Left renal cortex interstitium (tissue), 4 donors: ENCODE data around the gene KCNJ15. TPM values are rescaled to one million over a fixed set of nuclear protein-coding genes. Genes with fewer than 3 reads are reported as not detected.
A peak's percentile ranks its signal among the peaks of the same experiment; 100 is the strongest.
"Not testable (repeated sequence)": the region's sequence is repeated elsewhere in the genome, so short reads cannot be mapped to it uniquely, and the experiment has no call there.

Experiments used
- DNase-seq, 4 donors: peaks; one replicate each; pipeline ENCODE4 v3.0.0-alpha.2; 2013; ENCODE audit warnings: low read depth in 4 of 4, low spot score in 2 of 4, missing footprints in 1 of 4
- polyA plus RNA-seq, 4 donors: library from polyadenylated mRNA; unstranded; fragments of 120-200 nt; gene quantifications; one replicate each; pipeline ENCODE4 v1.2.1, GENCODE V29; 2013; ENCODE audit not compliant: insufficient read length in 4 of 4

Gene KCNJ15
- polyA plus RNA-seq: 100 to 1,000 TPM; 159 to 247 (median 232) TPM

GRCh38 chr21:38256599-38257302, at the start of gene KCNJ15:
Gene KCNJ15, plus strand, starts transcription at chr21:38256991. Its CDS starts 42,271 bp downstream, at chr21:38299262.
- DNase-seq: no peak

GRCh38 chr21:38208118-38208517, 48.7 kb upstream of the KCNJ15 start:
- no peak for DNase-seq

- DNase-seq: no peak
Observed at GRCh38 chr21:38211321-38211720, 45.5 kb upstream of the KCNJ15 start.

GRCh38 chr21:38212706-38213105, 44.1 kb upstream of the KCNJ15 start:
- no peak for DNase-seq

- DNase-seq: peak in 3 of 4 donors; percentile 48 to 64 (median 50)
Observed at GRCh38 chr21:38219049-38219628, 37.7 kb upstream of the KCNJ15 start.

- no peak for DNase-seq
Observed at GRCh38 chr21:38220270-38220737, 36.5 kb upstream of the KCNJ15 start.

- DNase-seq: no peak
Observed at GRCh38 chr21:38221594-38221993, 35.2 kb upstream of the KCNJ15 start.

- DNase-seq: no peak
Observed at GRCh38 chr21:38223893-38224540, 32.8 kb upstream of the KCNJ15 start.

- no peak for DNase-seq
Observed at GRCh38 chr21:38227401-38227800, 29.4 kb upstream of the KCNJ15 start.

- no peak for DNase-seq
Observed at GRCh38 chr21:38228115-38228514, 28.7 kb upstream of the KCNJ15 start.

- DNase-seq: no peak
Observed at GRCh38 chr21:38228537-38228936, 28.3 kb upstream of the KCNJ15 start.

- no peak for DNase-seq
Observed at GRCh38 chr21:38229260-38229877, 27.4 kb upstream of the KCNJ15 start.

- no peak for DNase-seq
Observed at GRCh38 chr21:38234395-38235142, 22.2 kb upstream of the KCNJ15 start.

- not testable (repeated sequence) for DNase-seq
Observed at GRCh38 chr21:38235251-38235650, 21.5 kb upstream of the KCNJ15 start.

- DNase-seq: no peak
Observed at GRCh38 chr21:38236232-38236631, 20.6 kb upstream of the KCNJ15 start.

- no peak for DNase-seq
Observed at GRCh38 chr21:38239672-38240071, 17.1 kb upstream of the KCNJ15 start.

- DNase-seq: no peak
Observed at GRCh38 chr21:38240129-38240528, 16.7 kb upstream of the KCNJ15 start.

- no peak for DNase-seq
Observed at GRCh38 chr21:38241029-38241740, 15.6 kb upstream of the KCNJ15 start.

GRCh38 chr21:38242061-38242460, 14.7 kb upstream of the KCNJ15 start:
- DNase-seq: no peak
